ENCODE data around the gene SEMA6A. TPM values are rescaled to one million over a fixed set of nuclear protein-coding genes. Genes with fewer than 3 reads are reported as not detected.
A peak's percentile ranks its signal among the peaks of the same experiment; 100 is the strongest.

Gene SEMA6A
- total and polyA plus RNA-seq, 8 donors, result 8.9 to 24.5 (median 14.1) TPM

- Histone ChIP-seq H3K27me3 (no peaks in the 10 kb centered on the region), H3K9me3 (no peaks in the 10 kb centered on the region), H3K27ac (peak overlapping the region in 1 of 4 donors; percentile 15), H3K36me3 (no peaks in the 10 kb centered on the region), H3K4me1 (peaks cover 0 to 11% (median 11%) of the 10 kb centered on the region in 3 donors), H3K4me3 (no peak overlapping the region)
- no peak for FAIRE-seq
- 70 to 84% methylated on average over 4 of the region's 4 CpGs for WGBS, 2 donors
- intact Hi-C loops (cut with DNase I), result no loop called here
- no peak for TF ChIP-seq CTCF (IDR thresholded peaks at IDR 0.05)
- no peak for ATAC-seq
- DNase-seq, result no peak
These were observed 58.6 kb downstream of the SEMA6A start for GRCh38 chr5:116516021-116516420.

- Histone ChIP-seq H3K36me3 (no peaks in the 10 kb centered on the region), H3K27ac (no peak overlapping the region), H3K27me3 (no peaks in the 10 kb centered on the region), H3K9me3 (no peaks in the 10 kb centered on the region), H3K4me1 (peaks cover 0 to 16% (median 11%) of the 10 kb centered on the region in 3 donors), H3K4me3 (no peak overlapping the region)
- TF ChIP-seq CTCF (IDR thresholded peaks at IDR 0.05), result no peak
- DNase-seq, result no peak
- intact Hi-C loops (cut with DNase I), result no loop called here
- FAIRE-seq, result no peak
- 79 to 91% methylated on average over 2 of the region's 2 CpGs for WGBS, 2 donors
- no peak for ATAC-seq
These were observed 60.1 kb downstream of the SEMA6A start for GRCh38 chr5:116514421-116514970.

- no peak for ATAC-seq
- DNase-seq, result no peak
- no peak for FAIRE-seq
- WGBS, 2 donors, result 29 to 32% methylated on average over 1 of the region's 1 CpG
- Histone ChIP-seq H3K9me3 (no peaks in the 10 kb centered on the region), H3K27ac (no peak overlapping the region), H3K4me1 (peaks cover 0 to 4% (median 0%) of the 10 kb centered on the region in 3 donors), H3K27me3 (no peaks in the 10 kb centered on the region), H3K4me3 (no peak overlapping the region), H3K36me3 (no peaks in the 10 kb centered on the region)
- intact Hi-C loops (cut with DNase I), result no loop called here
- no peak for TF ChIP-seq CTCF (IDR thresholded peaks at IDR 0.05)
These were observed 64.1 kb downstream of the SEMA6A start for GRCh38 chr5:116510517-116510916.

- Histone ChIP-seq H3K9me3 (no peaks in the 10 kb centered on the region), H3K27ac (no peak overlapping the region), H3K36me3 (no peaks in the 10 kb centered on the region), H3K4me3 (no peak overlapping the region), H3K27me3 (no peaks in the 10 kb centered on the region), H3K4me1 (peaks cover 0 to 4% (median 0%) of the 10 kb centered on the region in 3 donors)
- no peak for ATAC-seq
- no peak for DNase-seq
- TF ChIP-seq CTCF (IDR thresholded peaks at IDR 0.05), result no peak
- FAIRE-seq, result no peak
- WGBS, 2 donors, result 82 to 92% methylated on average over 6 of the region's 6 CpGs
- intact Hi-C loops (cut with DNase I), result no loop called here
These were observed 65.0 kb downstream of the SEMA6A start for GRCh38 chr5:116509483-116510244.

GRCh38 chr5:116508835-116509234 is 65.8 kb downstream of the SEMA6A start:
- no peak for ATAC-seq
- FAIRE-seq, result no peak
- no peak overlapping the region for H3K27ac ChIP-seq
- no peak for DNase-seq
- TF ChIP-seq CTCF (IDR thresholded peaks at IDR 0.05), result no peak
- intact Hi-C loops (cut with DNase I), result no loop called here
- no peaks in the 10 kb centered on the region for H3K9me3 ChIP-seq
- H3K27me3 ChIP-seq, result no peaks in the 10 kb centered on the region
- peaks cover 0 to 4% (median 0%) of the 10 kb centered on the region in 3 donors for H3K4me1 ChIP-seq
- 89 to 91% methylated on average over 6 of the region's 6 CpGs for WGBS, 2 donors
- H3K36me3 ChIP-seq, result no peaks in the 10 kb centered on the region
- no peak overlapping the region for H3K4me3 ChIP-seq
